MM.1S (cell line): ENCODE results near the gene PIKFYVE.
"Not testable (repeated sequence)": the region's sequence is repeated elsewhere in the genome, so short reads cannot be mapped to it uniquely, and the experiment has no call there.

Experiments
- DNase-seq: peaks from one replicate; pipeline ENCODE4 v3.0.0-alpha.2; 2015
- H2AFZ ChIP-seq: fragments of 300-600 bp; sonication (generic); 2 replicates; pipeline ENCODE4 v1.6.0; 2016; ENCODE audit warnings: antibody characterized with exemption, low read length
- H3F3A ChIP-seq: fragments of 300-600 bp; sonication (generic); 2 replicates; pipeline ENCODE4 v1.6.1; 2016; ENCODE audit warnings: mild to moderate bottlenecking, antibody characterized with exemption, low read length, moderate library complexity, mixed read lengths; ENCODE audit not compliant: insufficient read depth
- H3K27ac ChIP-seq: fragments of 300-600 bp; sonication (generic); 2 replicates; pipeline ENCODE4 v1.5.1; 2016; ENCODE audit warnings: mild to moderate bottlenecking, low read length
- H3K27me3 ChIP-seq: fragments of 300-600 bp; sonication (generic); replicated peaks from 2 replicates; pipeline ENCODE4 v1.6.0; 2016; ENCODE audit warnings: low read length; ENCODE audit not compliant: insufficient read depth
- H3K36me3 ChIP-seq: fragments of 300-600 bp; sonication (generic); replicated peaks from 2 replicates; pipeline ENCODE4 v1.6.1; 2016; ENCODE audit warnings: mild to moderate bottlenecking, low read length, mixed read lengths; ENCODE audit not compliant: insufficient read depth
- H3K4me1 ChIP-seq: fragments of 300-600 bp; sonication (generic); 2 replicates; pipeline ENCODE4 v1.6.1; 2016; ENCODE audit warnings: low read length, mixed read lengths
- H3K4me2 ChIP-seq: fragments of 300-600 bp; sonication (generic); 2 replicates; pipeline ENCODE4 v1.6.0; 2016; ENCODE audit warnings: low read depth, low read length
- H3K4me3 ChIP-seq: fragments of 300-600 bp; sonication (generic); 2 replicates; pipeline ENCODE4 v1.5.1; 2016; ENCODE audit warnings: low read length, mixed read lengths
- H3K79me2 ChIP-seq: fragments of 300-600 bp; sonication (generic); 2 replicates; pipeline ENCODE4 v1.6.1; 2016; ENCODE audit warnings: mixed run types, low read length, mixed read lengths
- H3K9ac ChIP-seq: fragments of 300-600 bp; sonication (generic); 2 replicates; pipeline ENCODE4 v1.6.1; 2016; ENCODE audit warnings: low read length, mixed read lengths
- H3K9me2 ChIP-seq: fragments of 300-600 bp; sonication (generic); replicated peaks from 2 replicates; pipeline ENCODE4 v1.6.1; 2016; ENCODE audit warnings: mild to moderate bottlenecking, low read length, mixed read lengths; ENCODE audit not compliant: insufficient read depth
- H3K9me3 ChIP-seq: fragments of 300-600 bp; sonication (generic); replicated peaks from 2 replicates; pipeline ENCODE4 v1.6.1; 2016; ENCODE audit warnings: mild to moderate bottlenecking, low read length, mixed read lengths; ENCODE audit not compliant: insufficient read depth
- H4K20me1 ChIP-seq: fragments of 300-600 bp; sonication (generic); 2 replicates; pipeline ENCODE4 v1.6.1; 2016; ENCODE audit warnings: mild to moderate bottlenecking, low read length, moderate library complexity, mixed read lengths; ENCODE audit not compliant: insufficient read depth
- EZH2 ChIP-seq: fragments of 300-600 bp; sonication (generic); optimal IDR thresholded peaks from 2 replicates; pipeline ENCODE3; 2017; ENCODE audit warnings: low read depth, mild to moderate bottlenecking, antibody characterized with exemption, low read length, mixed read lengths
- EZH2phosphoT487 ChIP-seq: fragments of 300-600 bp; sonication (generic); IDR thresholded peaks from 2 replicates; pipeline ENCODE4 v1.6.1; 2018; ENCODE audit warnings: antibody characterized with exemption, low read length
- TF ChIP-seq, protein P1 (sequence below): fragments of 300-600 bp; sonication (generic); IDR thresholded peaks from 2 replicates; pipeline ENCODE4 v1.5.1; 2016; ENCODE audit warnings: antibody characterized with exemption, low read length, mixed read lengths

Gene PIKFYVE

DNA sequence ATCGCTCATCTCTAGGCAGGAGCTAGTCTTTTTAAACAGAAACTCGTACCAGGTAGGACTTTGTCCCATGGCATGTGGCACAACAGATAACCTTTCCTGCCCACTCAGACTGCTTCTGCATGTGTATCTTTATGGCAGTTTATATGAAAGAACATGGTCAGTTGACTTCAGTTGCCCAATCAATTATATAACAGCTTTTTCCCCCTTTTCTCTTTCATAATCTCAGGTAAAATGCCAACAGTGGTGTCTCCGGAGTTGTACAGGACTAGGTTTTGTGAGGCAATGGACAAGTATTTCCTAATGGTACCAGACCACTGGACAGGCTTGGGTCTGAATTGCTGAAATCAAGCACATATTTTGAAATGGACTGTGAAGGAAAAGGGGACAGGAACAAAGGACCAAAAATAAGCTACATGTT, 88.9 kb downstream of the PIKFYVE start:
- H3K9ac ChIP-seq, result no peak overlapping the region
- no peaks in the 10 kb centered on the region for H3K4me1 ChIP-seq
- no peaks in the 10 kb centered on the region for H3K27me3 ChIP-seq
- no peaks in the 10 kb centered on the region for H3K9me2 ChIP-seq
- no peak overlapping the region for H3K4me2 ChIP-seq
- H3K9me3 ChIP-seq, result no peaks in the 10 kb centered on the region
- no peak overlapping the region for H3K4me3 ChIP-seq
- no peaks in the 10 kb centered on the region for H3K79me2 ChIP-seq
- DNase-seq, result no peak
- no peak overlapping the region for H2AFZ ChIP-seq
- H3F3A ChIP-seq, result no peaks in the 10 kb centered on the region
- H4K20me1 ChIP-seq, result no peaks in the 10 kb centered on the region
- peaks cover 4% of the 10 kb centered on the region for H3K36me3 ChIP-seq
- H3K27ac ChIP-seq, result no peak overlapping the region
- TF ChIP-seq, protein P1, sequence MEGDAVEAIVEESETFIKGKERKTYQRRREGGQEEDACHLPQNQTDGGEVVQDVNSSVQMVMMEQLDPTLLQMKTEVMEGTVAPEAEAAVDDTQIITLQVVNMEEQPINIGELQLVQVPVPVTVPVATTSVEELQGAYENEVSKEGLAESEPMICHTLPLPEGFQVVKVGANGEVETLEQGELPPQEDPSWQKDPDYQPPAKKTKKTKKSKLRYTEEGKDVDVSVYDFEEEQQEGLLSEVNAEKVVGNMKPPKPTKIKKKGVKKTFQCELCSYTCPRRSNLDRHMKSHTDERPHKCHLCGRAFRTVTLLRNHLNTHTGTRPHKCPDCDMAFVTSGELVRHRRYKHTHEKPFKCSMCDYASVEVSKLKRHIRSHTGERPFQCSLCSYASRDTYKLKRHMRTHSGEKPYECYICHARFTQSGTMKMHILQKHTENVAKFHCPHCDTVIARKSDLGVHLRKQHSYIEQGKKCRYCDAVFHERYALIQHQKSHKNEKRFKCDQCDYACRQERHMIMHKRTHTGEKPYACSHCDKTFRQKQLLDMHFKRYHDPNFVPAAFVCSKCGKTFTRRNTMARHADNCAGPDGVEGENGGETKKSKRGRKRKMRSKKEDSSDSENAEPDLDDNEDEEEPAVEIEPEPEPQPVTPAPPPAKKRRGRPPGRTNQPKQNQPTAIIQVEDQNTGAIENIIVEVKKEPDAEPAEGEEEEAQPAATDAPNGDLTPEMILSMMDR, result no peak
- no peak for TF ChIP-seq EZH2phosphoT487

DNA sequence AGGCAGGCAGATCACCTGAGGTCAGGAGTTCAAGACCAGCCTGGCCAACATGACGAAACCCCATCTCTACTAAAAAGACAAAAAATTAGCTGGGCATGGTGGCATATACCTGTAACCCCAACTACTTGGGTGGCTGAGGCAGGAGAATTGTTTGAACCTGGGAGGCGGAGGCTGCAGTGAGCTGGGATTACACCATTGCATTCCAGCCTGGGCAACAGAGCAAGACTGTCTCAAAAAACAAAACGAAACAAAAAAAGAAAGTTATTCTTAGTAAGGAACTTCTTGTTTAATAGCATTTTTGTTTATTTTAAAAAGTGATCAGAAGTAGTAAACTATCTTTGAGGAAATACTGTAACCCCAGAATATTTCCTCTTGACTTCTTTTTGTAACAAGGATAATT, 90.4 kb downstream of the PIKFYVE start:
- H3K4me1 ChIP-seq, H3K27me3 ChIP-seq, H3K27ac ChIP-seq, H3K79me2 ChIP-seq, H3K9me3 ChIP-seq, H4K20me1 ChIP-seq, H3K9me2 ChIP-seq, H3K9ac ChIP-seq, H3K4me3 ChIP-seq, H3K36me3 ChIP-seq, H3F3A ChIP-seq, H3K4me2 ChIP-seq, DNase-seq, H2AFZ ChIP-seq: not testable (repeated sequence)

DNA sequence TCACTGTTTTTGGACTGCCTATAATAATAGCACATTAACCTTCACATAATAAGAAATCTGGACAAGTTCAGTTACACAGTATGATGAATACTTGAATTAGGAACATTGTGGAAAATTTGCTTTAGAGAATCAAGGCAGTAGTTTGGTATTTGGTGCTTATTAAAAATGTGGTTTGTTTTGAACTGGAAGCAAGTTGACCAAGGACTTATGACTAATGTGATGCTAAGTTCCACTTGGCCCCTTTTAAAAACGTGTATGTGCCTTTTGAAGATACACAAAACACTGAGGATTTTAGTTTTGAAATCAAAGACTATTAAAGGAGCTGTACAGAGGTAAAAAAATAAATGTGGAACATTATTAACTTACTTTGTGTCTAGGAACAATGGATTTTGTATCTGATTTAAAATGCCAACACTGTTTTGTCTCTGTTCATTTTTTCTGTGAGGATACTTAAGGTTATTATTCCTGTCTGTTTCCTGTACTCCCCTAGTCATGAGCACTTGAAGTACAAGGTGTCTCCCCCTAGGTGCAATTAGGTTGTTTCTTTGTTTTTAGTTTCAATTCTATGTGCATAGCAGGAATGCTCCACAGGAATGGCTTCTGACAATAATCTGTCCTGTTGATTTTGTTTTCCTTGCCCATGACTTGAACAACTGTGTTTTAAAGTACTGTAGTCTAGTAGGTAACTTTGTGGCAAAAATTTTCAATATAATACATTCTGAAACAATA, 91.0 kb downstream of the PIKFYVE start:
- H3K27me3 ChIP-seq, result no peaks in the 10 kb centered on the region
- H3K9me2 ChIP-seq, result no peaks in the 10 kb centered on the region
- no peak overlapping the region for H3K9ac ChIP-seq
- TF ChIP-seq EZH2, result no peak
- TF ChIP-seq, protein P1, result no peak
- no peak for TF ChIP-seq EZH2phosphoT487
- no peaks in the 10 kb centered on the region for H3K4me1 ChIP-seq
- no peaks in the 10 kb centered on the region for H3F3A ChIP-seq
- H2AFZ ChIP-seq, result no peak overlapping the region
- no peak overlapping the region for H3K4me2 ChIP-seq
- H3K27ac ChIP-seq, result no peak overlapping the region
- H3K79me2 ChIP-seq, result no peaks in the 10 kb centered on the region
- DNase-seq, result no peak
- H3K4me3 ChIP-seq, result no peak overlapping the region
- H4K20me1 ChIP-seq, result no peaks in the 10 kb centered on the region
- no peaks in the 10 kb centered on the region for H3K9me3 ChIP-seq
- peaks cover 4% of the 10 kb centered on the region for H3K36me3 ChIP-seq

DNA sequence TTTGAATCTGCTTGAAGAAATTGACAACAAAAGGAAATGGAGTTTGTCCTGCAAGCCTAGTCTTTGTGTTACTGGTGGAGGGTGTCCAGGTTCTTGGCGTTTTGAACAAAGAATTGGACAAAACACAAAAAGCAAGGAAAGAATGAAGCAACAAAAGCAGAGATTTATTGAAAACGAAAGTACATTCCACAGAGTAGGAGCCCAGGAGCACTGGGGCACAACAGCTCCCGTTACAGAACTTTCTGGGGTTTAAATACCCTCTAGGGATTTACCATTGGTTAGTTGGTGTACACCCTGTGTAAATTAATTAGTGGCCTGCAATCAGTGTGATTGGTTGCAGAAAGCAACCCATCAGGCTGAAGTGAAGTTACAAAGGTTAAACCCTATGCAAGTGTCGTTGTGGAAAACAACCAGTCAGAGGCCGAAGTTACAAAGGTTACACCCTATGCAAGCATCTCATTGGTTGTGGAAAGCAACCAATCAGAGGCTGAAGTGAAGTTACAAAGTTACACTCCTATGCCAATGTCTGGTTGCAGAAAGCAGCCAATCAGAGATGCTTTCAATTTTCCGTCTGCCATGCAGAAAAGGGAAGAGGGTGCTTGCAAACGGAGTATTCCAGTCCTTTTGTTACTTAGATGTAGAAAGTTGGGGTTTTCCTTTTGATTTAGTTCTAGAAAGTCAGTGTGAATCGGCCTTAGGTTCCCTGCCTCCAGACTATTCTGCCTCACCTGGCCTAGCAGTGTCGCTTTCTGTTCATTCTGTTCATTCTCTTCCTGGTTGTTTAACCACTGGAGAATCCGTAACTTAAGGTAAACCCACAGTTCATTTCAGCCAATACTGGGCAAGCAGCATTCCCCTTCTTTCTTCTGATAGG, 92.9 kb downstream of the PIKFYVE start:
- no peaks in the 10 kb centered on the region for H3K4me1 ChIP-seq
- DNase-seq, result no peak
- TF ChIP-seq EZH2, result no peak
- TF ChIP-seq, protein P1, result no peak
- no peak for TF ChIP-seq EZH2phosphoT487
- H3K27me3 ChIP-seq, result no peaks in the 10 kb centered on the region
- no peaks in the 10 kb centered on the region for H3F3A ChIP-seq
- H3K9me2 ChIP-seq, result no peaks in the 10 kb centered on the region
- no peak overlapping the region for H3K4me3 ChIP-seq
- no peak overlapping the region for H3K9ac ChIP-seq
- no peaks in the 10 kb centered on the region for H4K20me1 ChIP-seq
- peaks cover 2% of the 10 kb centered on the region; the same call in 1 of the 2 replicates for H3K36me3 ChIP-seq
- no peak overlapping the region for H3K4me2 ChIP-seq
- no peaks in the 10 kb centered on the region for H3K9me3 ChIP-seq
- no peak overlapping the region for H3K27ac ChIP-seq
- no peak overlapping the region for H2AFZ ChIP-seq
- H3K79me2 ChIP-seq, result no peaks in the 10 kb centered on the region
